CD14-positive monocyte (primary cell): Measurements from ENCODE around the gene ANO7. TPM values are rescaled to one million over a fixed set of nuclear protein-coding genes. Genes with fewer than 3 reads are reported as not detected.
A peak's percentile ranks its signal among the peaks of the same experiment; 100 is the strongest.

Source experiments
- DNase-seq, 3 donors: peaks; one replicate each; pipeline ENCODE4 v3.0.0-alpha.2; 2011 to 2022
- H2AFZ ChIP-seq: 2 replicates; pipeline ENCODE4 v1.6.0; 2012; ENCODE audit warnings: mild to moderate bottlenecking, low read depth, low read length, inconsistent platforms; ENCODE audit not compliant: insufficient read depth, poor library complexity, severe bottlenecking
- H3K27ac ChIP-seq, 2 donors: 1 replicate in 1 of 2; 2 replicates in 1 of 2; pipeline ENCODE4 v1.5.1; 2012 to 2013; ENCODE audit warnings: low read length in 2 of 2, control low read depth in 1 of 2, inconsistent platforms in 1 of 2, low read depth in 1 of 2, mild to moderate bottlenecking in 1 of 2
- H3K27me3 ChIP-seq, 2 donors: one replicate each; pipeline versions ENCODE4 v1.6.0 to v1.6.1; 2011 to 2013; ENCODE audit warnings: low read length in 2 of 2; ENCODE audit not compliant: control insufficient read depth in 2 of 2, insufficient read depth in 2 of 2
- H3K36me3 ChIP-seq, 2 donors: replicated peaks in 1 of 2; 1 replicate in 1 of 2; 2 replicates in 1 of 2; pipeline versions ENCODE4 v1.5.1 to v1.6.1; 2012 to 2013; ENCODE audit warnings: low read length in 2 of 2, control low read depth in 1 of 2, inconsistent platforms in 1 of 2, mild to moderate bottlenecking in 1 of 2; ENCODE audit not compliant: insufficient read depth in 2 of 2, control insufficient read depth in 1 of 2
- H3K4me1 ChIP-seq, 2 donors: 1 replicate in 1 of 2; 2 replicates in 1 of 2; pipeline versions ENCODE4 v1.5.1 to v1.6.1; 2012 to 2013; ENCODE audit warnings: low read length in 2 of 2, control low read depth in 1 of 2, inconsistent platforms in 1 of 2, mild to moderate bottlenecking in 1 of 2, moderate library complexity in 1 of 2; ENCODE audit not compliant: insufficient read depth in 2 of 2, control insufficient read depth in 1 of 2
- H3K4me2 ChIP-seq: replicated peaks from 2 replicates; pipeline ENCODE3; 2012; ENCODE audit warnings: low read length, moderate library complexity, mild to moderate bottlenecking; ENCODE audit not compliant: poor library complexity, severe bottlenecking; ENCODE audit errors: extremely low read depth
- H3K4me3 ChIP-seq, 3 experiments: fragments of 200-600 bp in 1 of 3; sonication (generic) in 1 of 3; replicated peaks in 1 of 3; 1 replicate in 2 of 3; 2 replicates in 1 of 3; pipeline ENCODE4 v1.5.1; 2011 to 2013; ENCODE audit warnings: low read length in 3 of 3, mild to moderate bottlenecking in 3 of 3, control low read depth in 2 of 3, low read depth in 2 of 3, inconsistent platforms in 1 of 3, moderate library complexity in 1 of 3
- H3K79me2 ChIP-seq: 2 replicates; pipeline ENCODE4 v1.6.0; 2012; ENCODE audit warnings: mild to moderate bottlenecking, control low read depth, inconsistent platforms, low read length, moderate library complexity; ENCODE audit not compliant: insufficient read depth
- H3K9ac ChIP-seq: 2 replicates; pipeline ENCODE4 v1.6.0; 2017; ENCODE audit warnings: low read length, mild to moderate bottlenecking; ENCODE audit not compliant: insufficient read depth, poor library complexity, severe bottlenecking
- H3K9me3 ChIP-seq, 2 donors: replicated peaks in 1 of 2; 1 replicate in 1 of 2; 2 replicates in 1 of 2; pipeline versions ENCODE4 v1.5.1 to v1.6.1; 2012 to 2013; ENCODE audit warnings: low read length in 2 of 2, control low read depth in 1 of 2; ENCODE audit not compliant: control insufficient read depth in 1 of 2, insufficient read depth in 1 of 2
- H4K20me1 ChIP-seq: 2 replicates; pipeline ENCODE4 v1.6.0; 2012; ENCODE audit warnings: mild to moderate bottlenecking, low read length, control low read depth, moderate library complexity; ENCODE audit not compliant: insufficient read depth
- H3K27ac Mint-ChIP-seq, 7 donors: one replicate each; pipeline ENCODE4 v1.8.0; 2020; ENCODE audit warnings: mild to moderate bottlenecking in 7 of 7, mixed read lengths in 7 of 7, moderate library complexity in 6 of 7, inconsistent platforms in 2 of 7
- H3K27me3 Mint-ChIP-seq, 3 donors: one replicate each; pipeline ENCODE4 v1.8.0; 2021 to 2022; ENCODE audit warnings: low read depth in 3 of 3, mild to moderate bottlenecking in 3 of 3, mixed read lengths in 3 of 3, moderate library complexity in 3 of 3, inconsistent platforms in 1 of 3
- H3K36me3 Mint-ChIP-seq, 2 donors: one replicate each; pipeline ENCODE4 v1.8.0; 2020; ENCODE audit warnings: mixed read lengths in 2 of 2, inconsistent platforms in 1 of 2, mild to moderate bottlenecking in 1 of 2
- H3K4me1 Mint-ChIP-seq: one replicate; pipeline ENCODE4 v1.8.0; 2020; ENCODE audit warnings: mild to moderate bottlenecking, mixed read lengths
- H3K4me3 Mint-ChIP-seq, 2 donors: one replicate each; pipeline ENCODE4 v1.8.0; 2020; ENCODE audit warnings: mild to moderate bottlenecking in 2 of 2, mixed read lengths in 2 of 2, moderate library complexity in 1 of 2
- H3K9me3 Mint-ChIP-seq, 7 donors: one replicate each; pipeline ENCODE4 v1.8.0; 2020 to 2022; ENCODE audit warnings: mixed read lengths in 7 of 7, mild to moderate bottlenecking in 6 of 7, moderate library complexity in 6 of 7, inconsistent platforms in 2 of 7
- CTCF ChIP-seq: fragments of 200-600 bp; IDR thresholded peaks from one replicate; pipeline ENCODE4 v1.8.0; 2022; ENCODE audit warnings: antibody characterized with exemption, mild to moderate bottlenecking
- WGBS: methylation state at CpG from one replicate; pipeline ENCODE4 v1.1.5; 2013; ENCODE audit warnings: missing lambda C conversion rate; ENCODE audit not compliant: insufficient coverage; 5-methylcytosine and 5-hydroxymethylcytosine counted together
- intact Hi-C, 2 donors: fragments of 100-400 bp; cut with micrococcal nuclease; formaldehyde crosslinking; loops; one replicate each; pipeline versions ENCODE4 v1.15.0 to v1.15.1; 2023
- polyA plus RNA-seq, 3 donors: library from polyadenylated mRNA; depleted of rRNA in 1 of 3; unstranded in 2 of 3; stranded (reverse) in 1 of 3; fragments of 300-500 nt in 2 of 3; fragments of >200 nt in 1 of 3; fragmentation: Illumina TruSeq in 2 of 3; gene quantifications; 1 replicate in 2 of 3; 2 replicates in 1 of 3; pipeline ENCODE4 v1.2.3, GENCODE V29; 2012 to 2021

The ANO7 gene
- polyA plus RNA-seq, 3 donors, result 0.03 TPM; not detected in 2

- Mint-ChIP-seq H3K27me3 (peaks cover 0 to 1% (median 0%) of the 10 kb centered on the region in 3 donors), H3K27ac (peak overlapping the region in 5 of 7 donors; percentile 9 to 75 (median 57)), H3K36me3 (peaks cover 96 to 99% of the 10 kb centered on the region in 2 donors), H3K4me1 (no peaks in the 10 kb centered on the region), H3K9me3 (no peaks in the 10 kb centered on the region), H3K4me3 (no peak overlapping the region)
- H4K20me1 ChIP-seq, result peaks cover 4% of the 10 kb centered on the region
- peaks cover 100% of the 10 kb centered on the region in 2 donors for H3K36me3 ChIP-seq
- intact Hi-C loops, result no loop called here
- H2AFZ ChIP-seq, result no peak overlapping the region
- H3K9ac ChIP-seq, result no peak overlapping the region
- H3K4me2 ChIP-seq, result no peak overlapping the region
- H3K27ac ChIP-seq, result no peak overlapping the region
- no peak for DNase-seq
- no peaks in the 10 kb centered on the region for H3K4me1 ChIP-seq
- no peaks in the 10 kb centered on the region for H3K79me2 ChIP-seq
- H3K4me3 ChIP-seq, result no peak overlapping the region
- WGBS, result 88% methylated on average over 10 of the region's 13 CpGs
- no peaks in the 10 kb centered on the region for H3K27me3 ChIP-seq
- H3K9me3 ChIP-seq, result no peaks in the 10 kb centered on the region
- no peak for TF ChIP-seq CTCF
Observed at GRCh38 chr2:241232736-241233575, 44.5 kb downstream of the ANO7 start.

GRCh38 chr2:241234066-241234790, 45.8 kb downstream of the ANO7 start:
- Mint-ChIP-seq H3K4me3 (no peak overlapping the region), H3K27me3 (peaks cover 0 to under 1% (median 0%) of the 10 kb centered on the region in 3 donors), H3K4me1 (no peaks in the 10 kb centered on the region), H3K9me3 (no peaks in the 10 kb centered on the region), H3K36me3 (peaks cover 97 to 99% of the 10 kb centered on the region in 2 donors), H3K27ac (peak overlapping the region in 1 of 7 donors; percentile 17)
- Histone ChIP-seq H3K4me2 (no peak overlapping the region), H3K9ac (no peak overlapping the region), H3K36me3 (peaks cover 100% of the 10 kb centered on the region in 2 donors), H4K20me1 (peaks cover 7% of the 10 kb centered on the region), H3K9me3 (no peaks in the 10 kb centered on the region), H3K4me3 (no peak overlapping the region), H3K79me2 (no peaks in the 10 kb centered on the region), H2AFZ (no peak overlapping the region), H3K27me3 (no peaks in the 10 kb centered on the region), H3K4me1 (no peaks in the 10 kb centered on the region), H3K27ac (no peak overlapping the region)
- 92% methylated on average over 16 of the region's 21 CpGs for WGBS
- intact Hi-C loops, result no loop called here
- DNase-seq, result no peak
- no peak for TF ChIP-seq CTCF
